Loucy (cell line): ENCODE data around the gene SULT1C3.
A peak's percentile ranks its signal among the peaks of the same experiment; 100 is the strongest.

ENCODE experiments used
- H2AFZ ChIP-seq: fragments of 200-600 bp; sonication (generic); 2 replicates; pipeline ENCODE4 v1.6.0; 2016; ENCODE audit warnings: antibody characterized with exemption, mild to moderate bottlenecking, low read length, moderate library complexity
- H3F3A ChIP-seq: fragments of 200-600 bp; 2 replicates; pipeline ENCODE4 v1.6.0; 2016; ENCODE audit warnings: antibody characterized with exemption, low read depth, mild to moderate bottlenecking
- H3K27me3 ChIP-seq: fragments of 200-600 bp; sonication (generic); 2 replicates; pipeline ENCODE4 v1.6.1; 2014; ENCODE audit warnings: low read length, mild to moderate bottlenecking; ENCODE audit not compliant: insufficient read depth, poor library complexity, severe bottlenecking
- H3K36me3 ChIP-seq: fragments of 200-600 bp; sonication (generic); 2 replicates; pipeline ENCODE4 v1.6.1; 2016; ENCODE audit warnings: low read length; ENCODE audit not compliant: insufficient read depth
- H3K4me1 ChIP-seq: fragments of 200-600 bp; sonication (generic); 2 replicates; pipeline ENCODE4 v1.5.1; 2014; ENCODE audit warnings: low read length, mild to moderate bottlenecking; ENCODE audit not compliant: insufficient read depth, poor library complexity, severe bottlenecking
- H3K4me2 ChIP-seq: fragments of 200-600 bp; sonication (generic); 2 replicates; pipeline ENCODE4 v1.6.0; 2014; ENCODE audit warnings: antibody characterized with exemption, low read length, low read depth, mild to moderate bottlenecking; ENCODE audit not compliant: poor library complexity, severe bottlenecking
- H3K4me3 ChIP-seq: fragments of 200-600 bp; sonication (generic); 2 replicates; pipeline ENCODE4 v1.5.1; 2014; ENCODE audit warnings: low read length, mild to moderate bottlenecking, mixed read lengths; ENCODE audit not compliant: poor library complexity, severe bottlenecking
- H3K79me2 ChIP-seq: fragments of 200-600 bp; sonication (generic); 2 replicates; pipeline ENCODE4 v1.6.1; 2014; ENCODE audit warnings: low read length; ENCODE audit not compliant: insufficient read depth
- H3K9ac ChIP-seq: fragments of 200-600 bp; sonication (generic); 2 replicates; pipeline ENCODE4 v1.6.0; 2014; ENCODE audit warnings: mild to moderate bottlenecking, low read depth, low read length, moderate library complexity; ENCODE audit not compliant: poor library complexity, severe bottlenecking
- H3K9me2 ChIP-seq: fragments of 200-600 bp; sonication (generic); replicated peaks from 2 replicates; pipeline ENCODE4 v1.6.1; 2016; ENCODE audit warnings: low read depth, low read length, mixed read lengths
- H3K9me3 ChIP-seq: fragments of 200-600 bp; sonication (generic); 2 replicates; pipeline ENCODE4 v1.6.1; 2014; ENCODE audit warnings: mild to moderate bottlenecking, antibody characterized with exemption, low read length, low read depth; ENCODE audit not compliant: insufficient read depth
- H4K20me1 ChIP-seq: fragments of 200-600 bp; sonication (generic); 2 replicates; pipeline ENCODE4 v1.6.0; 2014; ENCODE audit warnings: antibody characterized with exemption, low read length, mild to moderate bottlenecking; ENCODE audit not compliant: insufficient read depth, poor library complexity, severe bottlenecking
- CTCF ChIP-seq: fragments of 200-600 bp; sonication (generic); conservative IDR thresholded peaks from 2 replicates; pipeline ENCODE4 v1.5.1; 2014; ENCODE audit warnings: mild to moderate bottlenecking, antibody characterized with exemption, low read length
- EZH2phosphoT487 ChIP-seq: fragments of 200-600 bp; IDR thresholded peaks from 2 replicates; pipeline ENCODE4 v1.6.1; 2018; ENCODE audit warnings: antibody characterized with exemption, mild to moderate bottlenecking, moderate library complexity, borderline replicate concordance

Gene SULT1C3

GRCh38 chr2:108297436-108298141, 57.8 kb downstream of the SULT1C3 start:
- no peaks in the 10 kb centered on the region for H3K4me1 ChIP-seq
- no peak overlapping the region for H3K4me3 ChIP-seq
- H3K9ac ChIP-seq: no peak overlapping the region
- TF ChIP-seq CTCF: no peak
- no peak for TF ChIP-seq EZH2phosphoT487
- H3K4me2 ChIP-seq: no peak overlapping the region
- no peaks in the 10 kb centered on the region for H4K20me1 ChIP-seq
- H2AFZ ChIP-seq: no peak overlapping the region
- H3K9me2 ChIP-seq: no peaks in the 10 kb centered on the region
- no peaks in the 10 kb centered on the region for H3K79me2 ChIP-seq
- H3F3A ChIP-seq: no peaks in the 10 kb centered on the region
- H3K36me3 ChIP-seq: no peaks in the 10 kb centered on the region
- H3K27me3 ChIP-seq: no peaks in the 10 kb centered on the region
- no peaks in the 10 kb centered on the region for H3K9me3 ChIP-seq

- H2AFZ ChIP-seq: no peak overlapping the region
- H3K4me3 ChIP-seq: no peak overlapping the region
- H3K9me3 ChIP-seq: no peaks in the 10 kb centered on the region
- H3K4me1 ChIP-seq: peaks cover 18% of the 10 kb centered on the region
- no peak overlapping the region for H3K9ac ChIP-seq
- H3K79me2 ChIP-seq: no peaks in the 10 kb centered on the region
- TF ChIP-seq CTCF (no peak), EZH2phosphoT487 (no peak)
- H3K9me2 ChIP-seq: no peaks in the 10 kb centered on the region
- H3K27me3 ChIP-seq: no peaks in the 10 kb centered on the region
- no peak overlapping the region for H3K4me2 ChIP-seq
- H3F3A ChIP-seq: no peaks in the 10 kb centered on the region
- no peaks in the 10 kb centered on the region for H3K36me3 ChIP-seq
- H4K20me1 ChIP-seq: no peaks in the 10 kb centered on the region
Measured at GRCh38 chr2:108301558-108301957, 61.8 kb downstream of the SULT1C3 start.

GRCh38 chr2:108304975-108305374, 65.2 kb downstream of the SULT1C3 start:
- Histone ChIP-seq H3K9me2 (no peaks in the 10 kb centered on the region), H3K4me2 (peak overlapping the region; percentile 57), H3K4me1 (peaks cover 18% of the 10 kb centered on the region), H4K20me1 (no peaks in the 10 kb centered on the region), H3K9me3 (no peaks in the 10 kb centered on the region), H3K27me3 (no peaks in the 10 kb centered on the region), H3F3A (no peaks in the 10 kb centered on the region), H3K4me3 (peak overlapping the region; percentile 14), H2AFZ (peak overlapping the region; percentile 54; the same call in 1 of the 2 replicates), H3K36me3 (no peaks in the 10 kb centered on the region), H3K9ac (no peak overlapping the region), H3K79me2 (no peaks in the 10 kb centered on the region)
- no peak for TF ChIP-seq EZH2phosphoT487
- TF ChIP-seq CTCF: no peak
